NOMO-1 (cell line): ENCODE measurements around the gene ERI3.
"Not testable (repeated sequence)": the region's sequence is repeated elsewhere in the genome, so short reads cannot be mapped to it uniquely, and the experiment has no call there.

Experiments used
- DNase-seq, 2 experiments: peaks; one replicate each; lab custom pipeline; 2025; ENCODE audit not compliant: unreplicated experiment in 2 of 2; lab: John Stamatoyannopoulos, UW

ERI3 gene

DNA sequence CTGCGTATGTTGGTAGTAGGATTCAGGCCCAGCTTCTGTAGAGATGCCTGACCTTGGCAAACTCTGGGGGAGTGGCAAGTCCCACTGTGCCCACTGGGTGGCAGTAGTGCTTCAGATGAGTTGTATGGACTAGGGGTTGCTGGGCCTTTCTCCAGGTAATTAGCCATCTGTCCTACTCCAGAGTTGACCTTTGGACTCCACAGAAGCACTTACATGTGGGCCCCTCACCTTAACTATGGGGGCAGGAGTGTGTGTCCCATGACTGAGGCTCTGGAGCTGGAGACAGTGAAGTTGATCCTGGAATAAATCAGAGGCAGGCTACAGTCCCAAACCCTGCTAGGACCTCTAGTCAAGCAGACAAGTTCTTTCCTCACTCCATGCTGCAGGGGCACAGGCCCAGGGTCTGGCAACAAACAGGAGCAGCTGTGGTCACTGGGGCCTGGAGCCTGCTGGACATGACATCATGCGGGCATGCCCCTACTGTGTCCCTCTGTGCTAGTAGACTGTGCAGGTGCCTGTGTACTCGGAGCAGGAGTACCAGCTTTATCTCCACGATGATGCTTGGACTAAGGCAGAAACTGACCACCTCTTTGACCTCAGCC is 137.1 kb downstream of the ERI3 start:
- DNase-seq: peak; percentile 52 to 58

DNA sequence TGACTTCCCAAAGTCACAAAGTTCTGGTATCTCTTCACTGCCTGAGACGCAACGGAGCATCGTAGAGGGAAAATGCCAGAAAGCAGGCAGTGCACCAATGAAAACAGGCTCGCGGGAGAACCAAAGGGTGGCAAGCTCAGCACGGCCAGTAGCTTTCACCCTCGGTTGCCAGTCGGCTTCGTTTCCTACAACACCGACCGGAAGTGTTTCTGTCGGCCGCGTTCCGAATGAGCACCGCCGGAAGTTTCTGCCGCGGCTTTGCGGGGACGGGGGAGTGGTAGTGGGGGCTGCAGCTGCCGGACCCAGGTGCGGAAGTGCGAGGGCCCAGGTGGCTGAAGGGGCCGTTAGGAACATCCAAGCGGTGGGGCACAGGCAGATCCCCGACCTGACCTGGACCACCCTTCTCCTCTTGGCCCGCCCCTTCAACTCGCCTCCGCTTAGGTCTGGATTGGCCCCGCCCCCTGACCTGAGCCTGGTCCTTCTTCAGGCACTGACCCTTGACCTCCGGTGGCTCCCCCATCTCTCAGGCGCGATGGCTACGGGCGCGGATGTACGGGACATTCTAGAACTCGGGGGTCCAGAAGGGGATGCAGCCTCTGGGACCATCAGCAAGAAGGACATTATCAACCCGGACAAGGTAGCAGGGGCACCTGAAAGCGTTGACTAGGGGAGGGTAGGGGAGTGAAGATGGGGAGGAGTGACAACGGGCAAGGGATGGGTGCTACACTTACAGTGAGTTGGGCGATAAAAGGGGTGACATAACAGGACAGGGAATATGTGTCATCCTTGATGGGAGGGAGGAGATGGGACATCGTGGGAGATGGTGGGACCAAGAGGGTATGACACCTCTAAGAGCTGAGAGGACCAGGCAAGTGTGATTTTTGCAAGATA is 141.6 kb downstream of the ERI3 start, which contains the start of gene DMAP1:
TSS of gene DMAP1 (plus strand) at position 250 of the 891 bp plus-strand sequence. CDS start at position 533, 283 bp downstream.
- DNase-seq: peak; percentile 82 to 83

DNA sequence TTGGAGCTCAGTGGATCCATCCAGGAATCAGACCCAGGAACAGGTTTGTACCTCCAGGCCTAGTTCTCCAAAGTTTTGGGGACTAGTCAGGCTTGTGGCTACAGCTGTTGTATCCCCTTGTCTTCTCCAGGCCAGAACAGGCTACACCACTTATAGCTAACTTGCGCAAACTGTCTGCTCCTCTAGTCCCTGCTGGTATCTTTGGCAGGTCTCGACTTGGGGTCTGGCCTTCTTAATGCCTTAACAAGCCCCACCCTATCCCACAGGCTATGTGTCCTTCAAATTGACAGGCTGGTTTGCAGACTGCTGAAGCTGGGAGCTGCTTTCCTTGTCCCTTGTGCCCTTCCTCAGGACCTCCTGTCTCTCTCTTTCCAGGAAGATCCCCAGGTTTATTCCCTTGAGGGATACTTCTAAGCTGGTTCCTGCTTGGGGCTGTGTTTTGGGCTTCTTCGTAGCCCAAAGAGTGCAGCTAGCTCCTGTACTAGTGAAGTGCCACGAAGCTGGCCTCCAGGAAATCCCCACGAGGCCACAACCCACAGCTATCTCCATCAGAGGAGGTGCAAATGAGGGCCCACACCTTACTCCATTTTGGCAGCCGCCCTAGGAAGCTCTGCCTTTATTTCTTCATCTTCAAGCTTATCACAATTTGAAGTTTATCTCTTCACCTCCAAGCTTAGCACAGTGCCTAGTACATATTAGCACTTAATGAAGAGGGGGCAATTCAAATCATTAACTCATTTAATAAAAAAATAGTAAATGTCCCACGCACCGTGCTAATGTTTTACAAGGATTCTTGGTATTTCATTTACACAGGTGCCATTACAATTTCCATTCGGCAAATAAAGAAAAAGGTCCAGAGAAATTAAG is 142.5 kb downstream of the ERI3 start:
- no peak for DNase-seq

DNA sequence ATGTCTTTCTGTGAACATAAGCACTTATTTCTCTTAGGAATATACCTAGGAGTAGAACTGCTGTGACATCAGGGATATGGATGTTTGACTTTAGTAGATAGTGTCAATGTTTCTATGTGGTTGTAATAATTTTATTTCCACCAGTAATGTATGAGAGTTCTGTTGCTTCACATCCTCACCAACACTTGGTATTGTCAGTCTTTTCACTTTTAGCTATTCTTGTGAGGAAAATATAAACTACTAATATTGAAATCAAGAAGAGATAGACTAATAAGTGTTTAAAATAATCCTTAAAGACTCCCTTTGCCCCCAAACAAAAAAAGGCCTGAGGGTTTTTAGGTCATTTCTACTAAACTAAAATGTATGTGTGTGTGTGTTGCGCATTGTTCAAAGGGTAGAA is 144.5 kb downstream of the ERI3 start:
- no peak for DNase-seq

DNA sequence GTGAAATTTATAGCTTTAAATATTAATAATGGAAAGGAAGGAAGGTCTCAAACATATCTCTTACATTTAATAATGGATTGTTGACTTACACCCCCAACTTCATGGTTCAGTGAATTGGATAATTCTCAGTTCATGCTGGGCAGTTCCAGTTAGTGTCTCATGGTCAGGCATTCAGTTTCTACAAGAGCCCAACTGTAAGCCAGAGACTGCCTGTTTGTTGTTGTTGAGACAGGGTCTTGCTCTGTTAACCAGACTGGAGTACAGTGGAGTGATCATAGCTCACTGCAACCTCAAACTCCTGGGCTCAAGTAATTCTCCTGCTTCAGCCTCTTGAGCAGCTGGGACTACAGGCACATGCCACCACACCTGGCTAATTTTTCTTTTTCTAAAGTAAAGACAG is 146.8 kb downstream of the ERI3 start:
- DNase-seq: no peak

DNA sequence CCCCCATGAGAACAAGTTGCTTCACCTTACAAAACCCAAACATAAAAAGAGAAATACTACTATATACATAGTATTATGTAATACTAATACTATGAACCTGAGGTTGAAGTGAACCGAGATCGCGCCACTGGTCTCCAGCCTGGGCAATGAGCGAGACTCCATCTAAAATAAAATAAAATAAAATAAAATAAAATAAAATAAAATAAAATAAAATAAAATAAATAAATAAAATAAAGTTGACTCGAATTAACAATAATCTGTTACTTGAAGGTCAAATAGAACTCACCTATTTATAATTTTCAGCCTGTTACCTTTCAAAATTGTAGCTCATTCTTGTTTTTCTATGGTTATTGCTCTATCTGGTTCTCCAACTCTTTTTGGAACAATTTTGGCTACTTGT is 148.5 kb downstream of the ERI3 start:
- not testable (repeated sequence) for DNase-seq

DNA sequence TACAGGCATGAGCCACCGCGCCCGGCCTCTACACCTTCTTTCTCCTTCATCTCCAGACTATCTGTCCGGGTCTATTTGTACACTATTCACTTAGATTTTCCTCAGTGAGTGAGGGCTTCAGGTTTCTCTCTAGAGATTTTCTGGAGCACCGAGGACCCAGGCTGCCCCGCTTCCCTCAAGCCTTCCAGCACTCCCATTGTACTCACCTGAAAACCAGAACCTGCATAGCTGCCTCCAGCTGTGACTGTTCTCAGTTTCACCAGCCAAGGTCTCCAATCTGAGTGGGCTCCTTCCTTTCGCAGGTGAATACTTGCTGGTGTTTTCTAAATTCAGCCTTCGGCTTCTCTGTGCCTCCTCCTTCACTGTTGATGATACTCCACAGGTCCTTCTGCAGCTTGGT is 154.7 kb downstream of the ERI3 start:
- DNase-seq: no peak

DNA sequence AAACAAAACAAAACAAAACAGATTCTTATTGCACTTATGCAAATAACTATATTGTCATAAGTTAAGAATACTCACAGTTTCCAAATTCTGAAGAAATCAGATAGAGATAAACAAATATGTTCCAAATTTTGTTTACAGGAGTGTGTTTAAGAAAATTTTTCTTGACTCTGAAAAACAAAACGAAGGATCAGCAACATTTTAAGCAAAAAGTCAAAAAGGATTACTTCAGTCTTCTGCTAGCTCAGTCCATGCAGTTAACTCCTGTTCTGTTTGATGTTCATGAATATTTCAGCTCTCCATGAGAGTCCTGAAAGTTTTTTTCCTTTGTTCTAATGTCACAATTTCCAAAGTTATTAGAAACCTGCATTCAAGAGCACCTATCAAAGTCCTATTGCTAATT is 180.4 kb downstream of the ERI3 start:
- DNase-seq: no peak
